GM12878 (cell line): ENCODE data around the gene CAMK2B. TPM values are rescaled to one million over a fixed set of nuclear protein-coding genes. Genes with fewer than 3 reads are reported as not detected.

Source experiments
- ASH2L ChIP-seq: fragments of 300-600, 200-600 bp; sonication (generic); IDR thresholded peaks from 2 replicates; pipeline ENCODE4 v1.6.1; 2017; ENCODE audit warnings: low read depth, mild to moderate bottlenecking, borderline replicate concordance
- ATF2 ChIP-seq: IDR thresholded peaks from 2 replicates; pipeline ENCODE4 v1.6.1; 2012; ENCODE audit warnings: low read length, inconsistent platforms
- BCL11A ChIP-seq: IDR thresholded peaks from 2 replicates; pipeline ENCODE4 v1.6.1; 2011; ENCODE audit warnings: low read depth, low read length
- CHD2 ChIP-seq: IDR thresholded peaks from 2 replicates; pipeline ENCODE4 v1.6.1; 2011; ENCODE audit warnings: low read depth, low read length, improper control_type of control experiment, borderline replicate concordance
- EED ChIP-seq: sonication (generic); IDR thresholded peaks from 2 replicates; pipeline ENCODE4 v1.6.1; 2016; ENCODE audit warnings: antibody characterized with exemption, low read depth
- ETV6 ChIP-seq, 2 experiments: fragments of 450-650 bp in 1 of 2; IDR thresholded peaks in 1 of 2; conservative IDR thresholded peaks in 1 of 2; 2 replicates each; pipeline ENCODE4 v1.6.1; 2014; ENCODE audit warnings: antibody characterized with exemption in 1 of 2, borderline replicate concordance in 1 of 2, low read depth in 1 of 2, mild to moderate bottlenecking in 1 of 2, moderate library complexity in 1 of 2
- FOS ChIP-seq: IDR thresholded peaks from 3 replicates; pipeline ENCODE4 v1.6.1; 2011; ENCODE audit warnings: borderline replicate concordance; ENCODE audit not compliant: insufficient read length; ENCODE audit errors: extremely low read depth
- GATAD2B ChIP-seq: fragments of 450-650 bp; conservative IDR thresholded peaks from 2 replicates; pipeline ENCODE4 v1.6.1; 2017; ENCODE audit warnings: low read depth, mild to moderate bottlenecking, moderate library complexity
- HDGF ChIP-seq: fragments of 450-650 bp; IDR thresholded peaks from 2 replicates; pipeline ENCODE4 v1.6.1; 2016; ENCODE audit warnings: antibody characterized with exemption
- IKZF1 ChIP-seq: fragments of 450-650 bp; conservative IDR thresholded peaks from 2 replicates; pipeline ENCODE4 v1.6.1; 2017; ENCODE audit warnings: antibody characterized with exemption, mild to moderate bottlenecking
- IKZF2 ChIP-seq, 2 experiments: fragments of 450-650 bp; IDR thresholded peaks; 2 replicates each; pipeline ENCODE4 v1.6.1; 2017; ENCODE audit warnings: mild to moderate bottlenecking in 2 of 2, moderate library complexity in 2 of 2
- JUND ChIP-seq: IDR thresholded peaks from 2 replicates; pipeline ENCODE4 v1.6.1; 2012; ENCODE audit warnings: low read depth, mild to moderate bottlenecking, low read length, improper control_type of control experiment, moderate library complexity
- NBN ChIP-seq: fragments of 450-650 bp; IDR thresholded peaks from 2 replicates; pipeline ENCODE4 v1.6.1; 2016
- NFIC ChIP-seq: IDR thresholded peaks from 2 replicates; pipeline ENCODE4 v1.6.1; 2012; ENCODE audit warnings: low read depth, mild to moderate bottlenecking, inconsistent platforms, low read length, moderate library complexity
- NFXL1 ChIP-seq: fragments of 450-650 bp; IDR thresholded peaks from 2 replicates; pipeline ENCODE4 v1.6.1; 2017; ENCODE audit warnings: antibody characterized with exemption, mild to moderate bottlenecking, borderline replicate concordance
- NR2F1 ChIP-seq: fragments of 450-650 bp; conservative IDR thresholded peaks from 2 replicates; pipeline ENCODE4 v1.6.1; 2017; ENCODE audit warnings: mild to moderate bottlenecking
- PAX5 ChIP-seq: IDR thresholded peaks from 2 replicates; pipeline ENCODE4 v1.6.1; 2011; ENCODE audit warnings: low read depth, low read length, borderline replicate concordance
- PKNOX1 ChIP-seq: fragments of 450-650 bp; IDR thresholded peaks from 2 replicates; pipeline ENCODE4 v1.6.1; 2016; ENCODE audit warnings: mild to moderate bottlenecking
- RFX5 ChIP-seq: IDR thresholded peaks from 2 replicates; pipeline ENCODE4 v1.6.1; 2011; ENCODE audit warnings: low read depth, low read length, improper control_type of control experiment
- RUNX3 ChIP-seq: IDR thresholded peaks from 2 replicates; pipeline ENCODE4 v1.6.1; 2012; ENCODE audit warnings: low read length, inconsistent platforms
- SIN3A ChIP-seq: IDR thresholded peaks from 2 replicates; pipeline ENCODE4 v1.6.1; 2012; ENCODE audit warnings: low read depth, low read length, improper control_type of control experiment
- SKIL ChIP-seq: fragments of 450-650 bp; IDR thresholded peaks from 2 replicates; pipeline ENCODE4 v1.6.1; 2017; ENCODE audit warnings: mild to moderate bottlenecking, low read depth, inconsistent platforms; ENCODE audit not compliant: poor library complexity, severe bottlenecking
- SMAD1 ChIP-seq: fragments of 450-650 bp; IDR thresholded peaks from 2 replicates; pipeline ENCODE4 v1.6.1; 2018; ENCODE audit warnings: mild to moderate bottlenecking, low read depth; ENCODE audit not compliant: partially characterized antibody
- STAT1 ChIP-seq: fragments of 450-650 bp; conservative IDR thresholded peaks from 2 replicates; pipeline ENCODE4 v1.6.1; 2014; ENCODE audit warnings: antibody characterized with exemption, mild to moderate bottlenecking
- TARDBP ChIP-seq: IDR thresholded peaks from 2 replicates; pipeline ENCODE4 v1.6.1; 2016; ENCODE audit warnings: borderline replicate concordance
- YBX1 ChIP-seq: fragments of 450-650 bp; IDR thresholded peaks from 2 replicates; pipeline ENCODE4 v1.6.1; 2016; ENCODE audit warnings: antibody characterized with exemption
- ZNF274 ChIP-seq: IDR thresholded peaks from one replicate; pipeline ENCODE4 v1.8.0; 2011; ENCODE audit not compliant: insufficient read length, insufficient read depth
- polyA plus RNA-seq, 11 experiments: library from polyadenylated mRNA; depleted of rRNA in 4 of 11; unstranded in 6 of 11; stranded (reverse) in 5 of 11; fragments of >200 nt; fragmentation: Nextera tagmentation in 4 of 11; fragmentation: Illumina TruSeq in 1 of 11; extraction: Ambion mirVana in 4 of 11; extraction: Trizol in 1 of 11; gene quantifications; 1 replicate in 1 of 11; 2 replicates in 10 of 11; pipeline versions ENCODE4 v1.2.1 to v1.2.3, GENCODE V29; 2011 to 2016; ENCODE audit warnings: inconsistent platforms in 2 of 11, missing spikeins in 2 of 11, low read depth in 1 of 11
- total RNA-seq, 4 experiments: library from RNA; depleted of rRNA in 3 of 4; stranded (reverse); fragments of >200 nt in 3 of 4; fragmentation: Illumina TruSeq in 1 of 4; extraction: Trizol in 1 of 4; gene quantifications; 2 replicates each; pipeline versions ENCODE4 v1.2.1 to v1.2.3, GENCODE V29; 2013 to 2021

CAMK2B gene
- total and polyA plus RNA-seq, 10 of the 15 experiments (the other 5 are each of a cell fraction or from before 2014, with no cell fraction given) = 0.06 to 0.23 (median 0.11) TPM; not detected in 5

GRCh38 chr7:44257618-44258422 lies 67.6 kb downstream of the CAMK2B start (continued):
- peak; percentile 73; the same call in 1 of the 2 replicates for TF ChIP-seq GATAD2B
- TF ChIP-seq PAX5 = peak; percentile 57; the same call in 1 of the 2 replicates
- TF ChIP-seq ZNF274 = no peak
- peak; percentile 91 for TF ChIP-seq SKIL
- TF ChIP-seq FOS = no peak
- TF ChIP-seq NFXL1 = no peak
- TF ChIP-seq IKZF1 = peak; percentile 96
- 0 out of 2 replicates have a peak, but pooled peaks have one; percentile 31 for TF ChIP-seq ASH2L
- TF ChIP-seq RFX5 = no peak
- TF ChIP-seq NFIC = peak; percentile 93; the same call in 1 of the 2 replicates
- no peak for TF ChIP-seq YBX1
- peak in 1 of 2 experiments; percentile 91; a peak in 2 of 4 replicates for TF ChIP-seq ETV6 (conservative IDR thresholded peaks at IDR 0.05 in 1 of 2, IDR thresholded peaks at IDR 0.05 in 1 of 2; ENCODE audit: borderline replicate concordance in 1 of 2, low read depth in 1 of 2)
- TF ChIP-seq RUNX3 = peak; percentile 82
- peak; percentile 94 for TF ChIP-seq HDGF
- peak; percentile 66; the same call in 1 of the 2 replicates for TF ChIP-seq STAT1
- peak; percentile 99 for TF ChIP-seq ATF2
- peak; percentile 85 to 90 for TF ChIP-seq IKZF2 (IDR thresholded peaks at IDR 0.05)
- TF ChIP-seq CHD2 = peak; percentile 68
- peak; percentile 87 for TF ChIP-seq PKNOX1
- TF ChIP-seq NBN = peak; percentile 98
- TF ChIP-seq BCL11A = peak; percentile 93
- TF ChIP-seq SIN3A = peak; percentile 68; the same call in 1 of the 2 replicates
- peak; percentile 85 for TF ChIP-seq EED
- peak; percentile 82; the same call in 1 of the 2 replicates for TF ChIP-seq JUND
- TF ChIP-seq NR2F1 = peak; percentile 98
- no peak for TF ChIP-seq SMAD1
- TF ChIP-seq TARDBP = no peak
